Right cardiac atrium (tissue), 5 donors: ENCODE measurements around the gene LPIN2. TPM values are rescaled to one million over a fixed set of nuclear protein-coding genes. Genes with fewer than 3 reads are reported as not detected.
A peak's percentile ranks its signal among the peaks of the same experiment; 100 is the strongest.

Experiments used
- ATAC-seq, 2 donors: fragments of 200-7000 bp; cut with Tn5 transposase; one replicate each; pipeline versions ENCODE4 v1.8.0 to v1.9.1; 2020; ENCODE audit warnings: moderate library complexity in 2 of 2, mild to moderate bottlenecking in 1 of 2
- DNase-seq, 3 donors: peaks; one replicate each; pipeline ENCODE4 v3.0.0-alpha.2; 2020
- H3K27ac ChIP-seq: one replicate; pipeline ENCODE4 v1.5.1; 2013; ENCODE audit warnings: mild to moderate bottlenecking, low read length, control low read depth, moderate library complexity
- H3K27me3 ChIP-seq: one replicate; pipeline ENCODE4 v1.6.1; 2013; ENCODE audit not compliant: control insufficient read depth, insufficient read depth
- H3K4me1 ChIP-seq: one replicate; pipeline ENCODE4 v1.6.1; 2013; ENCODE audit warnings: low read length; ENCODE audit not compliant: control insufficient read depth, insufficient read depth
- H3K4me3 ChIP-seq: one replicate; pipeline ENCODE4 v1.5.1; 2013; ENCODE audit warnings: low read length, control low read depth
- H3K9me3 ChIP-seq: one replicate; pipeline ENCODE4 v1.6.1; 2013; ENCODE audit warnings: low read length; ENCODE audit not compliant: control insufficient read depth
- WGBS: extraction: QIAGEN DNeasy Blood & Tissue Kit; methylation state at CpG from one replicate; pipeline ENCODE4 v1.1.7; 2013; 5-methylcytosine and 5-hydroxymethylcytosine counted together
- intact Hi-C, 4 donors: fragments of 100-400 bp; cut with DNase I; formaldehyde crosslinking; loops; one replicate each; pipeline versions ENCODE4 v1.11.0 to v1.14.0; 2022 to 2023
- polyA plus RNA-seq: library from polyadenylated mRNA; stranded (reverse); fragments of 200-250 nt; gene quantifications from one replicate; pipeline ENCODE4 v1.2.3, GENCODE V29; 2013
- total RNA-seq, 4 donors: library from RNA; stranded (reverse); fragmentation: NEBNext Ultra II Directional; extraction: Animal tissue kit (Norgen Biotek cat#: 25700); gene quantifications; one replicate each; pipeline ENCODE4 v1.2.1, GENCODE V29; 2021
- donor health status: healthy with polysubstance abuse.
- donor health status: DM: no; HTN: yes; CAD: no.
- donor health status: DM: no; HTN: no; CAD: no.
- donor health status: DM: no; HTN: yes; CAD: no; lungs with severe emphysema.
- donor health status: DM: yes; HTN: yes; CAD: no.

Gene LPIN2
- total and polyA plus RNA-seq, 5 donors = 5.0 to 18.1 (median 13.5) TPM

- ATAC-seq = peak; percentile 19 to 26
These were observed 44.3 kb downstream of the LPIN2 start for GRCh38 chr18:2968606-2969005.

GRCh38 chr18:2967820-2968219, 45.1 kb downstream of the LPIN2 start:
- H3K4me3 ChIP-seq = no peak overlapping the region
- WGBS = 71% methylated on average over 8 of the region's 8 CpGs
- no peaks in the 10 kb centered on the region for H3K9me3 ChIP-seq
- DNase-seq (no peak), ATAC-seq (no peak)
- H3K27me3 ChIP-seq = no peaks in the 10 kb centered on the region
- H3K4me1 ChIP-seq = peaks cover 12% of the 10 kb centered on the region
- intact Hi-C loops = no loop called here
- no peak overlapping the region for H3K27ac ChIP-seq

More at GRCh38 chr18:2968606-2969005, 44.3 kb downstream of the LPIN2 start:
- Histone ChIP-seq H3K4me1 (peaks cover 14% of the 10 kb centered on the region), H3K27ac (no peak overlapping the region), H3K9me3 (no peaks in the 10 kb centered on the region), H3K27me3 (no peaks in the 10 kb centered on the region), H3K4me3 (no peak overlapping the region)
- 77% methylated on average over 1 of the region's 1 CpG for WGBS
- no peak for DNase-seq
- intact Hi-C loops = no loop called here

DNA sequence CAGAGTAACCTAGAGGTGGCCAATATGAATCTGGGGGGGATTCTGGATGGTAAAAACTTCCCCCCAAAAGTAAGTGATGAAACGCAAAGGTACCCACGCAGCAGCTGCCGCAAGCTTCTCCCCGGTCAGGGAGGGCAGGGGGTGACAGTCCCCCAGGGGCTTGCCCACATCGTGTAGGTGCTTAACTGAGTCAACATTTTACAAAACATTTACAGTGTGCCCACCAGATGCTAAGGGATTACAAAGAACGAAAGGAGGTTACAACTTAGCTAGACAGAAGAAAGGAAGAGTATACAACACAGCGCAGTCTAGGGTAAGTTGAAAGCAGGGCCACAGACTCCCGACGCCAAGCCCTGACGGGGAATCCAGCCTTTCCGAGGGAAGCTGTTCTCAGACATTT, 45.6 kb downstream of the LPIN2 start:
- intact Hi-C loops = no loop called here
- DNase-seq = no peak
- Histone ChIP-seq H3K27me3 (no peaks in the 10 kb centered on the region), H3K4me1 (peaks cover 12% of the 10 kb centered on the region), H3K9me3 (no peaks in the 10 kb centered on the region), H3K27ac (no peak overlapping the region), H3K4me3 (no peak overlapping the region)
- 92% methylated on average over 11 of the region's 11 CpGs for WGBS
- no peak for ATAC-seq

- intact Hi-C loops = no loop called here
- WGBS = 97% methylated on average over 4 of the region's 4 CpGs
- no peak overlapping the region for H3K4me3 ChIP-seq
- ATAC-seq = no peak
- DNase-seq = no peak
- no peaks in the 10 kb centered on the region for H3K27me3 ChIP-seq
- H3K4me1 ChIP-seq = peaks cover 15% of the 10 kb centered on the region
- no peak overlapping the region for H3K27ac ChIP-seq
- H3K9me3 ChIP-seq = no peaks in the 10 kb centered on the region
These were observed 46.4 kb downstream of the LPIN2 start for GRCh38 chr18:2966560-2966959.

DNA sequence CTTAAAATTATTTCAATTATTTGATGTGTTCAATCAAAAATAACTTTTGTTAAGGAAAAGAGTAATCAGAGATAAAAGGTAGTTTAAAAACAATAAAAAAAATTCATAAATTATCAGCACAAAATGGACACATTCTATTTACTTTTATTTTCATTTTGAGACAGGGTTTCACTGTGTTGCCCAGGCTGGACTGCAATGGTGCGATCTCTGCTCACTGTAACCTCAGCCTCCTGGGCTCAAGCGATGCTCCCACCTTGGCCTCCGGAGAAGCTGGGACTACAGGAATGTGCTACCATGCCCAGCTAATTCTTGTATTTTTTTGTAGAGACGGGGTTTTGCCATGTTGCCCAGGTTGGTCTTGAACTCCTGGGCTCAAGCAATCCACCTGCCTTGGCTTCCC, 47.1 kb downstream of the LPIN2 start:
- intact Hi-C loops = no loop called here
- H3K4me3 ChIP-seq = no peak overlapping the region
- no peak overlapping the region for H3K27ac ChIP-seq
- DNase-seq (no peak), ATAC-seq (no peak)
- no peaks in the 10 kb centered on the region for H3K9me3 ChIP-seq
- H3K27me3 ChIP-seq = no peaks in the 10 kb centered on the region
- H3K4me1 ChIP-seq = peaks cover 11% of the 10 kb centered on the region
- WGBS = 95% methylated on average over 4 of the region's 4 CpGs

DNA sequence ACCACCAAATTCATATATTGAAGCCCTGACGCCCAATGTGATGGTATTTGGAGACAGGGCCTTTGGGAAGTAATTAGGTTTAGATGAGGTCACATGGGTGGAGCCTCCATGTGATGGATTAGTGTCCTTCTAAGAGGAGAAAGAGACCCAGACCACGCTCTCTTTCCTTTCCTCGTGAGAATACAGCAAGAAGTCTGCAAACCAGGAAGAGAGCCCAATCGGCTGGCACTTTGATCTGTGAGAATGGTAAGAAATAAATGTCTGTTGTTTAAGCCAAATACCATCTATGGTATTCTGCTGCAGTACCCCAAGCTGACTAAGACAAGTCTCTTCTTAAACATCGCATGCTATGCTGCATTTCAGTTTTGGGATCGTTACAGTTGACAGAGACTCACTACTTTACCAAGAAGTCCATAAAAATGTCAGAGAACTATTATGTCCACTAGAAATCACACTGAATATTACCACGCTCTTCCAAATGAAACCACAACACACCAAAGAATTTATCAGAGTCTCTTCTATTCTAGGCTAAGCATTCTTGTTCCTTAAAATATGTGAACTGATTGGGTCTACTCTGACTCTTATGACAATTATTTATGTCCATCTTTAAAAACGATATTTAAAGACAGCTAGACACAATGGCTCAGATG, 48.5 kb downstream of the LPIN2 start:
- Histone ChIP-seq H3K4me1 (peaks cover 9% of the 10 kb centered on the region), H3K9me3 (no peaks in the 10 kb centered on the region), H3K27me3 (no peaks in the 10 kb centered on the region), H3K4me3 (no peak overlapping the region), H3K27ac (no peak overlapping the region)
- intact Hi-C loops = no loop called here
- DNase-seq (no peak), ATAC-seq (no peak)
- WGBS = 91% methylated on average over 8 of the region's 8 CpGs

Other genes starting within 250 kb of the LPIN2 start
- gene EMILIN2, start 166.1 kb downstream of the LPIN2 start, total RNA-seq = 1 to 10 TPM; 6.4 to 8.4 (median 7.3) TPM
- 3.8 TPM for gene EMILIN2, start 166.1 kb downstream of the LPIN2 start, polyA plus RNA-seq
- gene MYOM1, start 206.8 kb upstream of the LPIN2 start, total RNA-seq = 100 to 1,000 TPM; 337 to 479 (median 357) TPM
- 177 TPM for gene MYOM1, start 206.8 kb upstream of the LPIN2 start, polyA plus RNA-seq
- gene MYL12A, start 234.7 kb upstream of the LPIN2 start, total RNA-seq = 100 to 1,000 TPM; 493 to 926 (median 671) TPM
- 1,833 TPM for gene MYL12A, start 234.7 kb upstream of the LPIN2 start, polyA plus RNA-seq
- 100 to 1,000 TPM; 171 to 199 (median 174) TPM for gene MYL12B, start 249.0 kb upstream of the LPIN2 start, total RNA-seq
- gene MYL12B, start 249.0 kb upstream of the LPIN2 start, polyA plus RNA-seq = 343 TPM